GM12864 (cell line): ENCODE results near the gene FKBP1A.

Experiments used
- DNase-seq: peaks from one replicate; pipeline ENCODE4 v3.0.0-alpha.2; 2011; ENCODE audit warnings: low read depth
- H3K4me3 ChIP-seq: 2 replicates; pipeline ENCODE4 v1.5.1; 2011; ENCODE audit warnings: mild to moderate bottlenecking, low read depth, low read length, control low read depth
- TF ChIP-seq, protein P1 (sequence below): IDR thresholded peaks from 2 replicates; pipeline ENCODE4 v1.5.1; 2011; ENCODE audit warnings: low read depth, mild to moderate bottlenecking, moderate library complexity, low read length, control low read depth, inconsistent platforms; ENCODE audit errors: missing control alignments

FKBP1A gene

GRCh38 chr20:1334761-1335160 lies 58.1 kb downstream of the FKBP1A start:
- TF ChIP-seq, protein P1, sequence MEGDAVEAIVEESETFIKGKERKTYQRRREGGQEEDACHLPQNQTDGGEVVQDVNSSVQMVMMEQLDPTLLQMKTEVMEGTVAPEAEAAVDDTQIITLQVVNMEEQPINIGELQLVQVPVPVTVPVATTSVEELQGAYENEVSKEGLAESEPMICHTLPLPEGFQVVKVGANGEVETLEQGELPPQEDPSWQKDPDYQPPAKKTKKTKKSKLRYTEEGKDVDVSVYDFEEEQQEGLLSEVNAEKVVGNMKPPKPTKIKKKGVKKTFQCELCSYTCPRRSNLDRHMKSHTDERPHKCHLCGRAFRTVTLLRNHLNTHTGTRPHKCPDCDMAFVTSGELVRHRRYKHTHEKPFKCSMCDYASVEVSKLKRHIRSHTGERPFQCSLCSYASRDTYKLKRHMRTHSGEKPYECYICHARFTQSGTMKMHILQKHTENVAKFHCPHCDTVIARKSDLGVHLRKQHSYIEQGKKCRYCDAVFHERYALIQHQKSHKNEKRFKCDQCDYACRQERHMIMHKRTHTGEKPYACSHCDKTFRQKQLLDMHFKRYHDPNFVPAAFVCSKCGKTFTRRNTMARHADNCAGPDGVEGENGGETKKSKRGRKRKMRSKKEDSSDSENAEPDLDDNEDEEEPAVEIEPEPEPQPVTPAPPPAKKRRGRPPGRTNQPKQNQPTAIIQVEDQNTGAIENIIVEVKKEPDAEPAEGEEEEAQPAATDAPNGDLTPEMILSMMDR = no peak
- H3K4me3 ChIP-seq = no peak overlapping the region
- DNase-seq = no peak

- no peak overlapping the region for H3K4me3 ChIP-seq
- DNase-seq = no peak
- TF ChIP-seq, protein P1 = no peak
Measured at GRCh38 chr20:1334370-1334731, 58.5 kb downstream of the FKBP1A start.

- H3K4me3 ChIP-seq = no peak overlapping the region
- TF ChIP-seq, protein P1 = no peak
- DNase-seq = no peak
Measured at GRCh38 chr20:1333462-1334369, 59.1 kb downstream of the FKBP1A start.

DNA sequence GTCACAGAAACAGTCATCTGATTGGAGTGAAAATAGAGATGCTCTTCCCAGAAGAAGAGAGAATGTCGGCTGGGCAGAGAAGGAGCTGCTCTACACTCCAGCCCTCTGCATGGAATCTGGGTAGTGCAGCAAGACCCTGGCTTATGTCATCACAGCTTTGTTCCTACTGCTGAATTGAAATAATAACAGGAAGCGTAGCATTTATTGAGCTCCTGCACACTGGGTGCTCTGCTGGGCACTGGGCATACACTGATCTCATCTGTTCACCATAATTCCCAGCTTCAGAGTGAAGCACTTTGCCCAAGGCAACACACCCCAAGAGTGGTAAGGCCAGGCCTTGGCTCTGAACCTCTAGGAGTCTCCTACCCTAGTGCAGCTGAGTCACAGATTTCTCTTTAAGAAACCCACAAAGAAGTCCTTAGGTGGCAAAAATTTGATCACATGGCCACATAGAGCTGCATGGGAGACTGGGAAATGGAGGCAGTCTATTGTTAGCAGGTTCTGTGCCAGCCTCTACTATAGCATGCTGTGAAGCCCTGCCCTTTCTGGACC lies 60.0 kb downstream of the FKBP1A start:
- TF ChIP-seq, protein P1 = no peak
- H3K4me3 ChIP-seq = no peak overlapping the region
- no peak for DNase-seq

DNA sequence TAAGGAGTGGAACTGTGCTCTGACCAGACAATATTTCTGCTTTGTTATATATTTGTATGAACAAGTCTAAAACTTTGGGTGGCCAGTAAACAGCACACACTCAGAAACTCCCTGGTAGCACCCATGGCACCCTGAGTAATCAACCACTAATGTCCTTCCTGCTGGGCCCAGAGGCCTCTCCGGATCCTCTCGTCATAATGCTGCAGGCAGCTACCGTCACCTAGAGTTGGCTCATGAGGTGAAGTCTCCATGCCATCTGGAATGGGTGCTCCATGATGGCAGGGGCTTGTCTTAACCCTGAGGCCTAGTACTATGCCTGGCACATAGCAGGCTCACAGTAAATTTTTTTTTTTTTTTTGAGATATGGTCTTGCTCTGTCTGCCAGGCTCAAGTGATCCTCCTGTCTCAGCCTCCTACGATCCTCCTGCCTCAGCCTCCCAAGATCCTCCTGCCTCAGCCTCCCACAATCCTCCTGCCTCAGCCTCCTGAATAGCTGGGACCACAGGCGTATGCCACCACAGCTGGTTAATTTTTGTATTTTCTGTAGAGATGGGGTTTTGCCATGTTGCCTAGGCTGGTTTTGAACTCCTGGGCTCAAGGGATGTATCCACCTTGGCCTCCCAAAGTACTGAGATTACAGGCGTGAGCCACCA lies 60.9 kb downstream of the FKBP1A start:
- H3K4me3 ChIP-seq = no peak overlapping the region
- TF ChIP-seq, protein P1 = no peak
- DNase-seq = no peak

DNA sequence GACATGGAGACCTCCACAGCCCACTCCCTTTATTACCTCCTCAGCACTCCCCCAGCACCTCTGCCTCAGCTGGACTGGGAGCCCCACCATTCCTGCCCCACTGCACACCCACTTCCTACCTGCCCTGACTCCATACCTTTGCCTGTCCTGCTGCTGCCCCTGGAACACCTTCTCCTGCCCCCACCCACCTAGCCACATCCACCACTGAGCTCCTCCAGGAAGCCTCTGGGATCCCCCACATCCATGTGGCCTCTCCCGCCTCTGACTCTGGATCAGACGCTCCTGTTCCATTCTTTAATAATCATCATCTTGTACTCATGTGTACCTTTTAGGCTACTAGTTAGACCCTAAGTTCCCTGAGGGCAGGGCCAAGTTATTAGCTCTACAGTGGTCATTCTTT lies 61.8 kb downstream of the FKBP1A start:
- TF ChIP-seq, protein P1 = no peak
- no peak for DNase-seq
- H3K4me3 ChIP-seq = no peak overlapping the region
